ENCODE results near the gene MRM2. TPM values are rescaled to one million over a fixed set of nuclear protein-coding genes. Genes with fewer than 3 reads are reported as not detected.

The MRM2 gene
- total RNA-seq, 1 experiment from 2014 or later, result 34.7 TPM

GRCh38 chr7:2224934-2225333 lies 17.1 kb downstream of the MRM2 start:
- intact Hi-C loops (cut with micrococcal nuclease), result no loop called here
- Histone ChIP-seq H3K9me3 (ENCODE audit: control insufficient read depth in 1 of 2, insufficient read depth in 1 of 2, low read depth in 1 of 2, low read length in 2 of 2) (no peaks in the 10 kb centered on the region), H3K4me3 (replicated peaks in 1 of 2; ENCODE audit: low read depth in 1 of 2, low read length in 2 of 2) (no peak overlapping the region), H3K27ac (ENCODE audit: low read depth, low read length) (no peak overlapping the region), H3K79me2 (ENCODE audit: insufficient read depth, low read length) (peaks cover 58% of the 10 kb centered on the region), H4K20me1 (ENCODE audit: insufficient read depth) (no peaks in the 10 kb centered on the region), H3K4me2 (ENCODE audit: low read length) (peak overlapping the region; percentile 35), H3K9me2 (ENCODE audit: insufficient read depth) (no peaks in the 10 kb centered on the region), H3K9ac (ENCODE audit: low read length) (no peak overlapping the region), H2AFZ (ENCODE audit: low read depth, low read length, poor library complexity, severe bottlenecking) (no peak overlapping the region), H3K27me3 (ENCODE audit: insufficient read depth, low read length) (no peaks in the 10 kb centered on the region), H3K4me1 (ENCODE audit: control insufficient read depth in 1 of 2, insufficient read depth in 2 of 2, low read length in 2 of 2) (peaks cover 0 to 17% of the 10 kb centered on the region in 2 experiments; a peak in 2 of 4 replicates), H3K36me3 (ENCODE audit: control insufficient read depth in 1 of 2, insufficient read depth in 2 of 2, low read length in 2 of 2) (peaks cover 3 to 23% of the 10 kb centered on the region in 2 experiments; a peak in 2 of 4 replicates)
- BruUV-seq (replicated peaks), result no TSS peak
- ATAC-seq (peak; percentile 78), DNase-seq (ENCODE audit: low read depth, low spot score) (no peak)
- CTCF ChIA-PET, result no interaction called here
- POLR2A ChIA-PET, result no interaction called here
- RAD21 ChIA-PET (ENCODE audit: low non-redundant PET in 1 of 2, low total read pairs in 2 of 2, uncharacterized antibody in 2 of 2, unreplicated experiment in 2 of 2), result no interaction called here
- TF ChIP-seq YY1 (IDR thresholded peaks at IDR 0.05; ENCODE audit: extremely low read depth, insufficient replicate concordance, low read depth, low read length) (no peak), SRF (IDR thresholded peaks at IDR 0.05; ENCODE audit: low read depth) (no peak), ZBTB33 (IDR thresholded peaks at IDR 0.05; ENCODE audit: extremely low read depth, insufficient replicate concordance, low read length) (no peak), EGR1 (IDR thresholded peaks at IDR 0.05; ENCODE audit: low read depth) (no peak), ZNF274 (IDR thresholded peaks at IDR 0.05; ENCODE audit: low read depth, low read length) (no peak), CBX3 (IDR thresholded peaks at IDR 0.05; ENCODE audit: low read depth) (no peak), TCF7L2 (IDR thresholded peaks at IDR 0.05; ENCODE audit: borderline replicate concordance, extremely low read depth, insufficient read depth, insufficient read length) (no peak), JUND (IDR thresholded peaks at IDR 0.05) (no peak), ELF1 (IDR thresholded peaks at IDR 0.05; ENCODE audit: borderline replicate concordance, low read depth) (no peak), RAD21 (IDR thresholded peaks at IDR 0.05; ENCODE audit: low read depth) (no peak), SIN3A (IDR thresholded peaks at IDR 0.05; ENCODE audit: low read depth) (no peak), POLR2A (IDR thresholded peaks at IDR 0.05; ENCODE audit: borderline replicate concordance, extremely low read depth, insufficient read depth, insufficient read length) (no peak), EZH2phosphoT487 (IDR thresholded peaks at IDR 0.05; ENCODE audit: borderline replicate concordance) (no peak), MAX (IDR thresholded peaks at IDR 0.05) (no peak), POLR2AphosphoS5 (IDR thresholded peaks at IDR 0.05; ENCODE audit: low read depth, low read length) (no peak), EZH2 (IDR thresholded peaks at IDR 0.05) (no peak), CEBPB (IDR thresholded peaks at IDR 0.05; ENCODE audit: low read depth) (no peak), SP1 (IDR thresholded peaks at IDR 0.05; ENCODE audit: low read depth) (no peak)
- TF ChIP-seq, protein P1, sequence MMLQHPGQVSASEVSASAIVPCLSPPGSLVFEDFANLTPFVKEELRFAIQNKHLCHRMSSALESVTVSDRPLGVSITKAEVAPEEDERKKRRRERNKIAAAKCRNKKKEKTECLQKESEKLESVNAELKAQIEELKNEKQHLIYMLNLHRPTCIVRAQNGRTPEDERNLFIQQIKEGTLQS (IDR thresholded peaks at IDR 0.05), result no peak
- TF ChIP-seq, protein P2, sequence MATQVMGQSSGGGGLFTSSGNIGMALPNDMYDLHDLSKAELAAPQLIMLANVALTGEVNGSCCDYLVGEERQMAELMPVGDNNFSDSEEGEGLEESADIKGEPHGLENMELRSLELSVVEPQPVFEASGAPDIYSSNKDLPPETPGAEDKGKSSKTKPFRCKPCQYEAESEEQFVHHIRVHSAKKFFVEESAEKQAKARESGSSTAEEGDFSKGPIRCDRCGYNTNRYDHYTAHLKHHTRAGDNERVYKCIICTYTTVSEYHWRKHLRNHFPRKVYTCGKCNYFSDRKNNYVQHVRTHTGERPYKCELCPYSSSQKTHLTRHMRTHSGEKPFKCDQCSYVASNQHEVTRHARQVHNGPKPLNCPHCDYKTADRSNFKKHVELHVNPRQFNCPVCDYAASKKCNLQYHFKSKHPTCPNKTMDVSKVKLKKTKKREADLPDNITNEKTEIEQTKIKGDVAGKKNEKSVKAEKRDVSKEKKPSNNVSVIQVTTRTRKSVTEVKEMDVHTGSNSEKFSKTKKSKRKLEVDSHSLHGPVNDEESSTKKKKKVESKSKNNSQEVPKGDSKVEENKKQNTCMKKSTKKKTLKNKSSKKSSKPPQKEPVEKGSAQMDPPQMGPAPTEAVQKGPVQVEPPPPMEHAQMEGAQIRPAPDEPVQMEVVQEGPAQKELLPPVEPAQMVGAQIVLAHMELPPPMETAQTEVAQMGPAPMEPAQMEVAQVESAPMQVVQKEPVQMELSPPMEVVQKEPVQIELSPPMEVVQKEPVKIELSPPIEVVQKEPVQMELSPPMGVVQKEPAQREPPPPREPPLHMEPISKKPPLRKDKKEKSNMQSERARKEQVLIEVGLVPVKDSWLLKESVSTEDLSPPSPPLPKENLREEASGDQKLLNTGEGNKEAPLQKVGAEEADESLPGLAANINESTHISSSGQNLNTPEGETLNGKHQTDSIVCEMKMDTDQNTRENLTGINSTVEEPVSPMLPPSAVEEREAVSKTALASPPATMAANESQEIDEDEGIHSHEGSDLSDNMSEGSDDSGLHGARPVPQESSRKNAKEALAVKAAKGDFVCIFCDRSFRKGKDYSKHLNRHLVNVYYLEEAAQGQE (IDR thresholded peaks at IDR 0.05; ENCODE audit: low read depth), result no peak

Measured in HCT116 (cell line).